CD4-positive, alpha-beta T cell treated with Interleukin-1 beta for 1 hour (primary cell): ENCODE results near the gene TYMP.
A peak's percentile ranks its signal among the peaks of the same experiment; 100 is the strongest.

Experiments
- DNase-seq, 2 donors: peaks; one replicate each; pipeline ENCODE4 v3.0.0-alpha.2; 2020 to 2022

The TYMP gene

GRCh38 chr22:50482107-50483074, 47.4 kb downstream of the TYMP start:
- no peak for DNase-seq

GRCh38 chr22:50481440-50482106, 48.2 kb downstream of the TYMP start, which contains the start of gene ADM2:
Gene ADM2 (plus strand): TSS chr22:50481543. CDS start chr22:50481848, 305 bp downstream.
- peak; percentile 59 to 75 for DNase-seq

DNA sequence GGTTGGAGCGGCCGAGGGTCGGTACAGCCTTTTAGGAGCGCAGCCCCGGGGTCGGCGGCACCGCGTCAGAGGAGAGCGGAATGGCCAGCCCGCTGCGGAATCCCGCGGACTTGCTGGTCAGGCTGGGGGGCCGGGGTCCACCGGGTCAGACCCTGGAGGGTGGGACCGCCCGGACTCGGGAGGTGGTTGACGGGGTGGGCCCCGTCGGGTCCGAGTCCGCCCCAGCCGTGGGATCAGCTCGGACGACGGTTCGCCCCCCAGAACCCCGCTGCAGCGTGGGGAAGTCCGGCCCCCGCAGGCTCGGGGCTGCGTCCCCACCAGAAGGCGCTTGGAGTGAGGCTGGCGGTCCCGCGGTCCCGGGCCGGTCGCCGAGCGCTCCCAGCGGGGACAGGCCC, 48.8 kb downstream of the TYMP start:
- no peak for DNase-seq

DNA sequence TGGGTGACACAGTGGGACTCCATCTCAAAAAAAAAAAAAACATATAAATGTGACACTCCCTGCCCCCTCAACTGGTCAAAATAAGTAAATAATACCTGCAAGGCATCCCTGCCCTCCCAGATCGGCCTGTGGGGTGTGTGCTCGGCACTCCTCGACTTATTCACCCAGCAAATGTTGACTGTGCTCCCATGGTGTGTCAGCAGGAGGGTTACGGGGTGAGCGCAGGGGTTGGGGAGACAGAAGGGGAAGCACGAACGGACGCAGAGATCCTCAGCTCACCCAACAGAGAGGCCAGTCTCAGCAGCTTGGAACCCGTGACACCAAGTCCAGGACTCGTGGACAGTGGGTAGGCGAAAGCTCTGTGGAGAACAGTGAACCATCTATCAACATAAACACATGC, 50.1 kb downstream of the TYMP start:
- no peak for DNase-seq

GRCh38 chr22:50477923-50478322, 51.9 kb downstream of the TYMP start:
- no peak for DNase-seq

DNA sequence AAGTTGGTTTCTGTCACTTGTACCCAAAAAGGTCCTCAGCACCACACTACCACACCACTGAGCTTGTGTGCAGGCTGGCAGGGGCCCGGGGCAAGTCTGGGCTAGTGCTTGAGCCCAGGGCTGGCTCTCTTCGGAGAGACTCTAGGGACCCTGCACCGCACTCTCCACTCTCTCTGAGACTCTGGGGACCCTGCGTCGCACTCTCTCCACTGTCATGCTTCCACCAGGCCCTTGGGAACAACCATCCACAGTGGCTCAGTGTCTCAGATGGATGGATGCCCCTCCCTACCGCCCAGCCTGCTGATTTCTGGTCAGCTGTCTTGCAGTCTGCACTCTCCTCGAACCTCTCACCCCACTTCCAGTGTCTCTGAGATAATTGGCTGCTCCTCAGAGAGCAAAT, 52.9 kb downstream of the TYMP start:
- DNase-seq, result no peak
